DMS53 treated with DMSO at 0.1 percent for 48 hours (cell line): ENCODE results near the gene ZNF23.

Source experiments
- DNase-seq: peaks from one replicate; lab custom pipeline; 2025; ENCODE audit not compliant: unreplicated experiment; lab: John Stamatoyannopoulos, UW

Gene ZNF23

DNA sequence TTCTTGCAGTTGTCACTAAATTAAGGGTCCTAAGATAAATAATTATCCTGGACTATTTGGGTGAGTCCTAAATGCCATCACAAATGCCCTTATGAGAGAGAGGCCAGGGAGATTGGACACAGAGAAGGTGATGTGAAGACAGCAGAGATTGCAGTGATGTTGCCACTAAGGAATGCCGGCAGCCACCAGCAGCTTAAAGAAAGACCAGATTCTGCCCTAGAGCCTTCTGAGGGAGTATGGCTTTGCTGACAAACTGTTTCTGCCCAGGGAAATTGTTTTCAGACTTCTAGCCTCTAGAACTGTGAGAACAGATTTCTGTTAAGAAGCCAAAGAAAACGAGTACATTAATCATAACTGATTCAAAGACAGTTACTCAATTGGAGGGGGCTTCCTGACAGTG lies 10.0 kb upstream of the ZNF23 start:
- DNase-seq = no peak

DNA sequence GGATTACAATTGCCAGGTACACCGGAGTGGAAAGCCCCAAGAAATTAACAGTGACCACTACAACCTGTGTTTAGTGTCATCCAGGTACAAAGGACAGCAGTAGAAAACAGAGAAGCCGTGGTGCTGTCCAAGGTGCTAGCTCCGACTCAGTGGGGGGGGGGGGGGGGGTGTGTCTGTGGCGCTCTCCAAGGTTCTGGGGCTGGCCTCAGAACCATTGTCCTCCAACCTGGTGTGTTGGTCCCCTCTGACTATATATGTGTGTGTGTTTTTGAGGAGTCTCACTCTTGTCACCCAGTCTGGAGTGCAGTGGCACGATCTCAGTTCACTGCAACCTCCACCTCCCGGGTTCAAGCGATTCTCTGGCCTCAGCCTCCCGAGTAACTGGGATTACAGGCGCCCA lies 5.8 kb upstream of the ZNF23 start:
- no peak for DNase-seq

DNA sequence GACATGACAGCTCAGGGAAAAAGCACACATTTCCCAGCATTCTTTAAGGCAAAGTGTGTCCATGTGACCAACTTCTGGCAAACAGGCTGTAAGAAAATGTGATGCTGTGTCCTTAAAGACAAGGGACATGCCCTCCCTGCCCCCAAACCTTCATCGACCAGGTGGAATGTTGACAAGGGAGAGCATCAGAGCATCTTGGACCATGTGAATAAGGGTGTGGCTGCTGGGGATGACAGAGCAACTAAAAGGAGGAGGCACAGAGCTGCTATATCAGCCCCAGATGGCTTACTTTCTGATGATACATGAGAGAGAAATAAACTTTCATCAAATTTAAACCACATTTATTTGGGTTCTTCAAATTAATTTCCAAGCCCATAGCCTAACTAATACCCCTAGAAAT lies 2.2 kb upstream of the ZNF23 start:
- DNase-seq = no peak

DNA sequence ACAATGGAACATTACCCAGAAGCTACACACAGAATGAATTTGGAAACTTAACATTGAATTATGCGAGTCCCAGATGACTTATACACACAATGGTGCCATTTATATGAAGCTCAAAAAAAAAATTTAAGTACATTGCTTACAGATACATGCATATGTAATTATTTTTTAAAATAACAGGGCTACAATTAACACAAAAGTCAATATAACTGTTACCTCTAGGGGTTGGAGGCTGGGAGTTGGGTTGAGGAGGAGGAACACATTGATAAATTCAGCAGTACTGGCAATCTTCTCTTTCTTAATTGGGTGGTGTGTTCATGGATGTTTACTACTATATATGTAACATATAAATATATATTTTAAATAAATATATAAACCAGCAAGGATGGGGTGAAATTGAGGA lies 1.1 kb downstream of the ZNF23 start:
- DNase-seq = no peak

DNA sequence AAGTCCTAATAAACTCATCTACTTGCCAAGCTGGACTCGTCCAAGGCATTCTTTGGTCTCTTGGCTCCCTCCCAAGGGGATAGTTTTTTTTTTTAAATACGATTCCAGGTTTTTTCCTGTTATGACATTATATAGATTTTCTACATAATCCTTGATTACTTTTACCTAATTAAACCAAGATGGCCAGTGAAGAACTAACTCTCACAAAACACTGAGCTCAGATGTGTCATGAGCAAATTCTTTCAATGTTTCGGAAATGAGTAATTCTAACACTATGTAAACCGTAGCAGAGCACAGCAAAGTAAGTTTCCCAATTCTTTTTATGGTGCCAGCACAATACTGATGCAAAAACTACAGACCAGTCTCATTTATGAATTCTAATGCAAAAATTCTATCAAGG lies 1.8 kb downstream of the ZNF23 start:
- no peak for DNase-seq

DNA sequence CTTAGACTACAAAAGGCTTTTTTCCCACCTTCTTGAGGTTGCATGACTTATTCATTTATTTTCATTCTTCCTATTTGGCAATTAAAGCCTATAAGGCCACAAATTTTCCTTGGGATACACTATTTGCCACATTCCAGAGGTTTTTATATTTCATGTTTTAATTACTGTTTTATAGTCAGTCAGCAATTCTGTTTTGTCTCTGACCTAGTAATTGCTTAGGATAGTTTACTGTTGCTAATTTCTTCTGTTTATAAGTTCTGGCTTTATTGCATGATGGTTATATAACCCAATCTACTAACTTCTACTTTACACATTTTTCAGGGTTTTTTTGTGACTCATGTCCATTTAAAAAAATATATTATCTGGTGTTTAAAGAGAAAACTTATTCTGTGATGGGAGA lies 2.5 kb downstream of the ZNF23 start:
- no peak for DNase-seq

DNA sequence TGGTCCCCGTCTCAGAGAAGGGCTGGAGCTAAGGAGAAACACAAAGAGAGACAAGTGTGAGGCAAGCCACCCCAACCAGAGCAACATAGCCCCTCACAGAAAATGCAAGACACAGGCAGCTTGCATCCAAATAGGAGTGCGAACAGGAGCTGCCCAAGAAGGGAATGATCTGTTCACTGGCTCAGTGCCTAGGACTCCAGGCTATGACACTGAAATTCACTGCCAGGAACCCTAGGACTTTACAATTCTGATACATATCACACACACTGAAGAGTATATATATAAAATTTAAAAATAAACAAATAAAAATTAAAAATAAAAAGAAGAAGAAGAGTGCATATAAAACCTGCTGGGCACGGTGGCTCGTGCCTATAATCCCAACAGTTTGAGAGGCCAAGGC lies 5.2 kb downstream of the ZNF23 start:
- no peak for DNase-seq

DNA sequence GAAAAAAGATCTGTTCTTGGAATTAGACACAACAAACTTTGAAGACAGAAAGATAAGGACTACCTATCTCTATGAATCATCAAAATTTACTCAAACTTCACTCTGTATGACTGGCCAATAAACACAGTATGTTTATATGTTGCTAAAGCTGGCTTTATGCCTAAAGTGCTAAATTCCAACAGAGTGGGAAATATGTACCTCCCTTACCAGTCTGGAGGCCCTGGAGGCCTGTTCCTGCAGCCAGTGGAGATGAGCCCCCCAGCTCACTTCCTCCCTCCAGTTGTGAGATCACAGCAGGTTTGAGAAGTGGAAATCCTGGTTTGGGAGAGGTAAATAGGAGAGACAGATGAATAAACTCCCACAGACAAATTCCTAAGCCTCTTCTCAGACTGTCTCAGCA lies 9.0 kb downstream of the ZNF23 start:
- DNase-seq = no peak

DNA sequence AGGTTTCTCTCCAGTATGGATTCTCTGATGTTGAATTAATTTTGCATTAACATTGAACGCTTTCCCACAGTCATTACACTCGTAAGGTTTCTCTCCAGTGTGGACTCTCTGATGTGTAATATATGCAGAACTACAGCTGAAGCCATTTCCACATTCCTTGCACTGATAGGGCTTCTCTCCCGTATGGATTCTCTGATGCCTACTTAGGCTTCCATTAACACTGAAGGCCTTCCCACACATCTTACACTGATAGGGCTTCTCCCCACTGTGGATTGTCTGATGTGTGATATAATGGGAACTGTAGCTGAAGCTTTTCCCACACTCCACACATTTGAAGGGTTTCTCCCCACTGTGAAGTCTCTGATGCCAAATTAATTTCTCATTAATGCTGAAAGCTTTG lies 13.0 kb downstream of the ZNF23 start:
- no peak for DNase-seq

DNA sequence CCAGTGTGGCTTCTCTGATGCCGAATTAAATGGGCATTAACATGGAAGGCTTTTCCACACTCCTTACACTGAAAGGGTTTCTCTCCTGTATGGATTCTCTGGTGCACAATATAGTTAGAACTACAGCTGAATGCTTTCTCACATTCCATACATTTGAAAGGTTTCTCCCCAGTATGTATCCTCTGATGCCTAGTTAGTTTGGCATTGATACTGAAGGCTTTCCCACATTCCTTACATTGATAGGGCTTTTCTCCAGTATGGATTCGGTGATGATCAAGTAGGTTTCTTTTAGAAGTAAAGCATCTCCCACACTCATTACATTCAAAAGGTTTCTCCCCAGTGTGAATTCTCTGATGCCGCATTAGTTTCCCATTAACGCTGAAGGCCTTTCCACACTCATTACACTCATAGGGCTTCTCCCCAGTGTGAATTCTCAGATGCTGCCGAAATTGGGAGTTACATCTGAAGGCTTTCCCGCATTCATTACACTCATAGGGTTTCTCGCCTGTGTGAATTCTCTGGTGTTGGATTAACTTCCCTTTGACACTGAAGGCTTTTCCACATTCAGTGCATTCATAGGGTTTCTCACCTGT lies 13.7 kb downstream of the ZNF23 start:
- DNase-seq = no peak

DNA sequence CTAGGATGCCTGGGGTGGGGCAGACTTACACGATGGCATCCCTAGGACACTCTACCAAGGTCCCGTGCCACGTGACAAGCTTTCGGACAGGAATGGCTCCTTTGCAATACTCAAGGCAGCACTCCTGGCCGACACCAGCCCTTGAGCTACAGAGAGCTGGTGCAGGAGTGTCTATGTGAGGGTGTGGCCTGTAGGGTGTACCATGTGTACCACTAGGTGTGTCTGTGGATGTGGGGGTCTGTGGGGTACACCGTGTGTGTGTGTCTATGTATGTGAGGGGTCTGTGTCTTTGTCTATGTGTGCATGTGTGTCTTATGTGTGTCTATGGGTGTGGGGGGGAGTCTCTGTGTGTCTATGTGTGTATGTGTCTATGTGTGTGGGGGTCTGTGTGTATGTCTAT lies 18.3 kb downstream of the ZNF23 start:
- DNase-seq = no peak

DNA sequence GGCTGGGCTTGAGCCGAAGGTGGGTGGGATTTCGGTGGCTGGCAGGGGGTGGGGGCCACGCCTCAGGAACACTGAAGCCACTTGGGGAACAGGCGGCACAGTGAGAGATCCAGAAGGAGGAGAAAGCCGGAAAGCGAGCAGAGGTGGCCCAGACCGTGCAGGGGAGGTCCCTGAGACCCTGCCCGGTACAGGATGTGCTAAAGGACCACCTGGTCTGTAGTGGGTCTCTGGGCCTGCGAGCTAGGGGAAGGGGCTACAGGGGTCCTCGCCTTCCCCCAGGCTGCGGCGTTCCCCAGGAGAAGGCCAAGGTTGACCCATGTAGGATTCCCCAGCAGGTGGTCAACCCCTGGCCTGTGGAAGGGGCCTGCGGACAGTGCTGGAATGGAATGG lies 20.0 kb downstream of the ZNF23 start, which contains the start of gene TLE7:
Gene TLE7 (minus strand): TSS at position 4 of the 390 bp plus-strand sequence. CDS start 8,730 bp downstream, outside the sequence.
- DNase-seq = no peak

DNA sequence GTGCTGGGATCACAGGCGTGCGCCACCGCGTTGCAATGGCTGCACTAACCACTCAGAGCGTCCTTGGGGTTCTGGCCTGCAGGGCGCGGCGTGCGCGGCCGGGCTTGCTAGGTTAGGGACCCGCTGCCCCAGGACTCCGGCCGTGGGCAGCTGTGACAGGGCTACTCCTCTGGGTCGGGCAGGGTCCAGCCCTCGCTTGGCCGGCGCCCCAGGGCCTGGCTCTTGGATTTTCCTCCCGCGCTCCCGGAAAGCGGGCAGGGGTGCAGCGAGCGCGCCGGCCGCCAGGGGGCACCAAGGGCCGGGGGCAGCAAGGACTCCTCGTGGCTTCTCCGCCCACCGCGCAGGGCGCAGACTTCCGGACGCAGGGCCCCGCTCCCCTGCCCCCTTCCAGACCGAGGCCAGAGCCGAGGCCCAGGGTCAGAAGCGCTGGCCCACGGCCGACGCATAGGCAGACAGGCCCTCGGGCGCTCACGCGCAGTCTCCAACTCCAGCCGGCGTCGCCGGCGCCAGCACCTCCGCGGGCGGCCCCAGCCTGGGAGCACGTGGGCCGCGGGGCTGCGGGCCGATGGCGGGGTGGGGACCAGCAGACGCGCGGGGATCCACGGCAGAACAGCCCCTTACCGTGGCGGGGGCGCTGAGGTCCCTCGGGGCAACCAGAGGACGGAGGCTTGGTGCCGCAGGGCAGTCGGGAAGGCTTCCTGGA lies 20.5 kb downstream of the ZNF23 start:
- DNase-seq = no peak

DNA sequence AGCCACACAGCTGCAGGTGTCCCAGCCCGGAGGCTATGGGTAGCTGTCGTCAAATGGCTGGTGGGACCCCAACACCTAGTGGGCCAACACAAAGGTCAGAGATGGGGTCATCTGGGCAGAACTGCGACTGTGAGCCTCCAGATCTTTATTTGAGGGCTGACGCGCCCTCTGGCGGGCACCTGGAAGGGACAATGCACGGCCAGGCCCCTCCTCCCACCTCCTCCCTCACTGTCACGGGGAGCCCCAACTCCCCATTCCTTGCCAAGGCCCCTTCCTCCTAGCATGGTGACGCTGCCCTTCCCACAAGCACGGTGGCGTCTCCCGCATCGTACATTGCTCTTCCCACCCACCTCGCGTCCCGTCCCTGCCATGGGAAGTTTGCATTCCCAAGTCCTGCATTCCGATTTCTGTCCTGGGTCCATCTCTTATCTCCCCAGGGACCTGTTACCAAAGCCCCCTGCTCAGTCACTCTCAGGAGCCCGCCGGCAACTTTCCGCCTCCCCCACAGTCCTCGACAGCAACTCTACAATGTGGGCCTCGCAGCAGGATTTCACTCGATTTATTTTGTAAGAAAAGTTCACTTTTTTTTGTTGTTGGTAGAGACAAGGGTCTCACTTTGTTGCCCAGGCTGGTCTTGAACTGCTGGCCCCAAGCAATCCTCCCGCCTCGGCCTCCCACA lies 21.2 kb downstream of the ZNF23 start:
- DNase-seq = no peak

DNA sequence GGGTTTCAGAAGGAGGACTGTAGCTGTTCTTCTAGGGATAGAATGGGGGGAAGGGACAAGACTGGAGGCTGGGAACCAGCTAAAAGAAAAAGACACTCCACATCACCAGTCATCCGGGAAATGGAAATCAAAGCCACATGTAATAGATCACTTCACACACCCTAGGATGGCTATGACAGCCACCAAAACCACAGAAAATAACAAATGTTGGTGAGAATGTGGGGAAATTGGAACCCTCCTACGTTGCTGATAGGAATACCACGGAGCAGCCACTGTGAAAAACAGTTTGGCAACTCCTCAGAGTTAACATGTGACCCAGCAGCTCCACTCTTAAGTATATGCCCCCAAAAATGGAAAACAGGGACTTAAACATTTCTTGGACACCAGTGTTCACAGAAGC lies 22.5 kb downstream of the ZNF23 start:
- DNase-seq = no peak

DNA sequence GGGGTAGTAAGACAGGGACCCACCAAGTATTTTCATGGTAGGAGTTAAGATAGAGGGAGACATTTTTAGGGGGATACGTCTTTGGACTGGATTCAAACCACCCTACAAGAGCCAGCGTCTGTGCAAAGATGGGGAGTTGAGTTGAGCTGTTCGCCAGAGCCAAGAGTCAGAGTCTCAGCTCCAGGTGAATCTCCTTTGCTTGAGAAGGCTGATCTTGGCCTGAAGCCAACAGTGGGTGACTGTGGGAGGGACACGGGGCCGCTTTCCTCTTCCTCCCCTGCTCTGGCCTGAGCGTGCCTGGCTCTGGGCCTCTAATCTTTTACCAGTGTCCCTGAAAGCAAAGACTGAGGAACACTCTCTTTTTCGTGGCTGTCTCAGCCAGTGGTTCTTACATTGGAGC lies 25.6 kb downstream of the ZNF23 start:
- DNase-seq = no peak

DNA sequence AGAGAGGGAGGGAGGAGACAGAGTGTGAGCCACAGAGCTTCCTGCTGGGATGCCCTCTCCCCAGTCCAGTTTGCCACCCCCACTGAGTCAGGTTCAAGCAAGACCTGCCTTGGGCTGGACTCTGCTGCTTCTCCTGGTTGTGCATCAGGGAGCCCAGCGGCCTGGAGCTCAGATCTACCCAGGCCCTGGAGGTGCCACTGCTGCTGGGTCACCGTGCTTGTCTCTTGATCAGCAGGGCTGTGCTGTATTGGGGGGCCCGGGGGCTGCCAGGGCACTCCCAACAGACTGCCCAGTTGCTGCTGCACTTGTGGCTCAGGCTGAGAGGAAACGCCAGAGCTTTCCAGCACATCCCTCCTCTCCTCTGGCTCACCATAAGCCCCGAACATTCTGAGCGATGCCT lies 29.1 kb downstream of the ZNF23 start:
- DNase-seq = no peak

DNA sequence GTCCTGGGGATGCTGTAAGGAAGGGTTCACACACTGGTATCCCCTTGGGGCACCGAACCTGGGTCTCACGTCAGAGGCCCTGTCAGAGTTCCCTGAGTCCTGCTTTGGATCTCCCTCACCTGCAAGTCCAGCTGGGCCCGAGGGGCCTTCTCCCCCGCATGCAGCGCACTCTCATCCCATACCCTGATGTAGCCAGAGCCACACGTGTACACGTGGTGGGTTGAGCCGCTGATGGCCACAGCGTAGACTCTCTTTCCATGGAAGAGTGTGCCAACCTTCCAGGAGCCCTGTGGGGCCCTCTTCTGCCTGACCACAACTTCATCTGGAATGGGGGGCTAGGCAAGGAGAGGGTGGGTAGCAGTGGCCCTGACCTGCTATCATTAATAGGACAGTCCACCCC lies 30.1 kb downstream of the ZNF23 start:
- no peak for DNase-seq

DNA sequence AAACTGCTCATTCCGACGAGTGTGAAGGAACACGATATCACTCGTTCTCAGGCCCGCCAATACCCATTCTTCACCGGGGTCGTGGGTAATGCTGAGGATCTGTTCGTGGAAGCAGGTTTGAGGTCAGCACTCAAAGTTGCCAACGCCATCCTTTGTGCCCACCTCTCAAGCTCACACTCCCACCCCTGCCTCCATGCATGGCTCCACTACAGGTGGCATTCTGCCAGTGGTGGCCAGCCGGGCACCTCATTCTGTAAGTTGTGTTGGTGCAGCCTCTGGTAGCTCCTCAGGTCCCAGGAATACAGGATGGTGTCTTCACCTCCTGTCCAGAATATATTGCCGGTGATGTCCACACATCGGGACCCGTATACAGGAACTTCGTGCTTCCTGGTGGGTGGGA lies 30.9 kb downstream of the ZNF23 start:
- no peak for DNase-seq

DNA sequence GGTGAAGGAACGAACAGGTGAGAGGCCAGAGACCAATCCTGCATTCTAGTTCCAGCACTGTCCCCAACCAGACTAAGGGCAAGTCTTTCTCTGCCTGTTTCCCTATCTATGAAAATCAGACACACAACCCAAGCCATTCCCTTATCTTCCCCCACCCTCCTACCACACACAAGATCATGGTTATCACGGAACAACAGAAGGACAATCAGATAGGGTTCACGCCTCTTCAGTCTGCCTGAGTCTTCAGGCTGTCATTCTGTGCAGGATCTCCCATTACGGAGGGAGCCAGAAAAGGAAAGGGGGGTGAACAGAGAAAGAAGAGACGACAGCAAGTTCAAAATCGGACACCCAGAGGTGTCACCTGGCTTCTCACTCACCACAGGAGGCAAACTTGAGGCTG lies 31.3 kb downstream of the ZNF23 start:
- no peak for DNase-seq

DNA sequence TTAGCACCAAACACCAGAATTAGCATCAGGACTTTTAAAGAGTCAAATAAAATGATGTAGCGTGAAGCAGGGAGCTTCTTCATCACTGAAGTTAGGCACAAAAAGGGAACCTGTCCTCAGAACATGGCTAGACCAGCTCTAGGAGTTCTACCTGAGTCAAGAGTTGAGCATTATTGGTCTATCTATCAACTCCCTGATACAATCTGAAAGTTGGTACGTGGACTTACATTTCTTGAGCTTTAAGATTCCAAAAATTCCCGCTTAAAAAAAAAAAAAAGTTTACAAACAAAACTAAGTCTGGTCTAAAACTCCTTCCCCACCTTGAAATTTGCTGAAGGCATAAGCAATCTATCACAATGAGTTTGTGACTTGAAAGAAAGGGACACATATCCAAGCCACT lies 32.5 kb downstream of the ZNF23 start:
- DNase-seq = no peak

DNA sequence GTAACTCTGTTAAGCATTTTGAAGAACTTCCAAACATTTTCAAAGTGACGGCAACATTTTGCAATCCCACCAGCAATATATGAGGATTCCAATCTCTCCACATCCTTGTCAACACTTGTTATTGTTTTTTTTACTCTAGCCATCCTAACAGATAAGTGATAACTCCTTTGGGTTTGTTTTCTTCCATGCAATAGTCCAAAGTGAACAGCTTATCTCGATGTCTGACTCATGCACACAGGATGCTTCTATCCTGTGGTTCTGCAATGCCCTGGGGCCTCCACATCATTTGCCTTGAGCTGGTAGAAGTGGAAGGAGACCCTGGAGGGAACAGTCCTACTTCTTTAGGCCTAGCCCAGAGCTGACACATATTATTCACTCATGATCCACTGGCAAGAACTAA lies 33.2 kb downstream of the ZNF23 start:
- no peak for DNase-seq

DNA sequence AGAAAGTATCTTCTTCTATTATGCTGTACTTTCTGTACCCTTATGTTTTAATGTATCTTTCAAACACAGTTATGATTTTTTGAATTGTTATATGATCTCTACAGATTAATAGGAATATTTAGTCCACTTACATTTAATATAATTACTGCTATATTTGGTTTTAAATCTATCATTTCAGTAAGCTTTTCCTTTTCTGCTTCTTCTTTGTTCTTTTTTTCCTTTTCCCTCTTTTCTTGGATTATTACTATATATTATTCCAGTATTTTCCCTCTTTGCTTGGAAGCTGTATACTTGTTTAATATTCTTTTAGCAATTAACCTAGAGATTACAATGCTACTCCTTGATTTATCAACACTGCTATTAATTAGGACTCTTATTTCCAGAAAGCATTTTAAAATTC lies 33.7 kb downstream of the ZNF23 start:
- no peak for DNase-seq
